ENCODE data around the gene RHBDD1.

Gene RHBDD1

GRCh38 chr2:226934546-226935201, 98.8 kb downstream of the RHBDD1 start:
- DNase-seq = no peak

- no peak for DNase-seq
These were observed 108.2 kb downstream of the RHBDD1 start for GRCh38 chr2:226943862-226944620.

GRCh38 chr2:226953206-226953605, 117.4 kb downstream of the RHBDD1 start:
- DNase-seq = no peak

GRCh38 chr2:226953826-226954225, 118.0 kb downstream of the RHBDD1 start:
- no peak for DNase-seq

- DNase-seq = no peak
These were observed 120.8 kb downstream of the RHBDD1 start for GRCh38 chr2:226956659-226957058.

GRCh38 chr2:226959418-226959817, 123.6 kb downstream of the RHBDD1 start:
- no peak for DNase-seq

GRCh38 chr2:226962176-226962773, 126.4 kb downstream of the RHBDD1 start:
- no peak for DNase-seq

GRCh38 chr2:226963528-226963927, 127.7 kb downstream of the RHBDD1 start:
- DNase-seq = no peak

GRCh38 chr2:226965376-226965775, 129.5 kb downstream of the RHBDD1 start:
- no peak for DNase-seq

GRCh38 chr2:226969417-226970080, 133.7 kb downstream of the RHBDD1 start:
- no peak for DNase-seq

- no peak for DNase-seq
These were observed 134.5 kb downstream of the RHBDD1 start for GRCh38 chr2:226970362-226970761.

- no peak for DNase-seq
These were observed 135.2 kb downstream of the RHBDD1 start for GRCh38 chr2:226971084-226971483.

GRCh38 chr2:226971770-226972169, 135.9 kb downstream of the RHBDD1 start:
- DNase-seq = no peak

- DNase-seq = no peak
These were observed 138.0 kb downstream of the RHBDD1 start for GRCh38 chr2:226973816-226974215.

- no peak for DNase-seq
These were observed 141.9 kb downstream of the RHBDD1 start for GRCh38 chr2:226977775-226978190.

GRCh38 chr2:226978300-226978699, 142.4 kb downstream of the RHBDD1 start:
- no peak for DNase-seq

- DNase-seq = no peak
These were observed 143.2 kb downstream of the RHBDD1 start for GRCh38 chr2:226979004-226979403.

- DNase-seq = no peak
These were observed 146.0 kb downstream of the RHBDD1 start for GRCh38 chr2:226981791-226982326.

GRCh38 chr2:226983895-226984749, 148.3 kb downstream of the RHBDD1 start:
- no peak for DNase-seq

GRCh38 chr2:226984750-226985582, 149.1 kb downstream of the RHBDD1 start:
- no peak for DNase-seq

GRCh38 chr2:226985583-226985946, 149.7 kb downstream of the RHBDD1 start:
- DNase-seq = no peak
